T-helper 17 cell (primary cell): ENCODE measurements around the gene NOTCH1. TPM values are rescaled to one million over a fixed set of nuclear protein-coding genes. Genes with fewer than 3 reads are reported as not detected.
A peak's percentile ranks its signal among the peaks of the same experiment; 100 is the strongest.

Experiments used
- ATAC-seq: fragments of 150-1000 bp; cut with Tn5 transposase; 2 replicates; pipeline ENCODE4 v1.10.0; 2021; ENCODE audit warnings: mild to moderate bottlenecking, moderate library complexity
- DNase-seq, 3 donors: peaks; one replicate each; pipeline versions ENCODE4 v3.0.0 to v3.0.0-alpha.2; 2020 to 2021
- H3K9me3 ChIP-seq: one replicate; pipeline ENCODE4 v1.7.0; 2013; ENCODE audit warnings: low read length, mild to moderate bottlenecking; ENCODE audit not compliant: control insufficient read depth, poor library complexity, severe bottlenecking
- H3K27ac Mint-ChIP-seq: one replicate; pipeline ENCODE4 v1.8.0; 2022; ENCODE audit warnings: mild to moderate bottlenecking, moderate library complexity, mixed read lengths
- H3K27me3 Mint-ChIP-seq: one replicate; pipeline ENCODE4 v1.8.0; 2022; ENCODE audit warnings: mixed read lengths
- H3K36me3 Mint-ChIP-seq: one replicate; pipeline ENCODE4 v1.8.0; 2022; ENCODE audit warnings: low read depth, mixed read lengths
- H3K4me1 Mint-ChIP-seq: one replicate; pipeline ENCODE4 v1.8.0; 2022; ENCODE audit warnings: mild to moderate bottlenecking, mixed read lengths
- H3K4me3 Mint-ChIP-seq: one replicate; pipeline ENCODE4 v1.8.0; 2022; ENCODE audit warnings: mild to moderate bottlenecking, moderate library complexity, mixed read lengths
- total RNA-seq, 4 donors: library from RNA in 2 of 4; stranded (reverse) in 2 of 4; gene quantifications; one replicate each; pipeline ENCODE4 v1.2.3 and lab custom pipeline; 2022 to 2026

NOTCH1 gene
- total RNA-seq, 2 donors from 2014 or later = 31.7 to 37.5 TPM

- peaks cover 21% of the 10 kb centered on the region for H3K4me1 Mint-ChIP-seq
- H3K36me3 Mint-ChIP-seq = peaks cover 2% of the 10 kb centered on the region
- H3K9me3 ChIP-seq = no peaks in the 10 kb centered on the region
- peak within 1 kb of the TSS; percentile 98 for H3K4me3 Mint-ChIP-seq
- DNase-seq = peak; percentile 98 to 100 (median 100)
- H3K27ac Mint-ChIP-seq = peak within 1 kb of the TSS; percentile 92
- no peaks in the 10 kb centered on the region for H3K27me3 Mint-ChIP-seq
- ATAC-seq = peak; percentile 75
Measured at GRCh38 chr9:136482793-136483588, 62.9 kb downstream of the NOTCH1 start, which contains the start of gene SEC16A. Gene SEC16A, minus strand, starts transcription at chr9:136483040. Its CDS starts 5,425 bp downstream, at chr9:136477615.

- peaks cover 2% of the 10 kb centered on the region for H3K36me3 Mint-ChIP-seq
- no peak for ATAC-seq
- no peaks in the 10 kb centered on the region for H3K9me3 ChIP-seq
- no peaks in the 10 kb centered on the region for H3K27me3 Mint-ChIP-seq
- peak in 1 of 3 donors; percentile 27 for DNase-seq
- peak overlapping the region; percentile 92 for H3K27ac Mint-ChIP-seq
- peak overlapping the region; percentile 98 for H3K4me3 Mint-ChIP-seq
- H3K4me1 Mint-ChIP-seq = peaks cover 26% of the 10 kb centered on the region
Measured at GRCh38 chr9:136482046-136482792, 63.6 kb downstream of the NOTCH1 start.

DNA sequence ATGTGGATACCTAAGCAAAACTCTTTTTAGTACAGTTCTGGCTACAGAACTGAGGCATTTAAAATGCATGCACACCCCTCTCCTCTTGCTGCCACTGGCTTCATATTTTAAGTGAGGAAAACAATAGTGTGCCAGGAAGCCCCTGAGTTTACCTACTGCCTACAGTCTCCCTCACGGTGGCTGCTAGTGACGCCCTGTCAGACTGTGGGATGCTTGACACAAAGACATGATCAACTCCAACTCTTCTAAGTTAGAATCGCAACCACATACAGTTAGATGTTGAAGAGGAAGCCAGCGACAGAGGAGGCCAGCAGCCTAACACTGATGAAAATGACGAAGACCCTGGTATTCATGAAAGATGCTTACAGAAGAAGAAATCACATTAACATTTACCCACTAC, 64.3 kb downstream of the NOTCH1 start:
- peaks cover 26% of the 10 kb centered on the region for H3K4me1 Mint-ChIP-seq
- no peaks in the 10 kb centered on the region for H3K27me3 Mint-ChIP-seq
- peaks cover 2% of the 10 kb centered on the region for H3K36me3 Mint-ChIP-seq
- peak overlapping the region; percentile 92 for H3K27ac Mint-ChIP-seq
- DNase-seq = no peak
- H3K9me3 ChIP-seq = no peaks in the 10 kb centered on the region
- no peak for ATAC-seq
- peak overlapping the region; percentile 98 for H3K4me3 Mint-ChIP-seq

DNA sequence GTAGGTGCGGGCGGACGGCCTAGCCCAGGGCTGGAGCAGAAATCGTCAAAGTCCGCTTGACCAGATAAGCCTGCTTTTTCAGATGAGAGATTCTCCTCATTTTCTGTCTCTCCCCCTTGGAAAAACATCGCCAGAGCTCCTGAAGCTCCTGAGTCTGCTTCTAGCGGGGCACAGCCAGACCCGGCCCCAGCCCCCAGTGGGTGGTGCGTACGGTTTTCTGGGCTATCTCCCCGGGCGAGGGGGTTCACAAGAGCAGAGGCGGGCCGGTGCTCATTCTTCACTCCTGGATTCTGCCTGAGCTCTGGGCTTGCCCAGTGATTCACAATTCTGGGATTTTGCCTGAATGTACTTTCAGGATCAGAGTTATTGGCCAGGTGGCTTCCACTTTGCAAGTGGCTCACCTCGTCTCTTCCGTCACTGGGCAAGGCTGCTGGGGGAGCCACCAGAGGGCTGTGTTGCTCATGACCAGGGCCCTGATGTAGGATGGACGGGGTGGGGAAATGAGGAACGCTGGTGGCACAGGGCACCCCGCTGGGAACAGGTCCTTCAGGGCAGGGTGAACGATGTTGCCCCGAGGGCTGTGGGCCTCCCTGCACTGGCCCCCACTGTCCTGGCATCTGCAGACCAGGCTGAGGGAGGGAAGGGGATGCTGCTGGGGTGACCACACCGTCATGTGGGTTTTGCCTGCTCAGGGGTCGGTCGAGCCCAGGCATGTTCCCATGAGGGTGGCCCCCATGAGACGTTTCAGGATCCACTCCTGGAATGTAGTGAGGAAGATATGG, 69.3 kb downstream of the NOTCH1 start:
- Mint-ChIP-seq H3K4me1 (peaks cover 14% of the 10 kb centered on the region), H3K27me3 (no peaks in the 10 kb centered on the region), H3K36me3 (no peaks in the 10 kb centered on the region), H3K4me3 (no peak overlapping the region), H3K27ac (no peak overlapping the region)
- ATAC-seq = no peak
- no peaks in the 10 kb centered on the region for H3K9me3 ChIP-seq
- no peak for DNase-seq

- no peak for ATAC-seq
- no peaks in the 10 kb centered on the region for H3K36me3 Mint-ChIP-seq
Measured at GRCh38 chr9:136474974-136475865, 70.6 kb downstream of the NOTCH1 start.

DNA sequence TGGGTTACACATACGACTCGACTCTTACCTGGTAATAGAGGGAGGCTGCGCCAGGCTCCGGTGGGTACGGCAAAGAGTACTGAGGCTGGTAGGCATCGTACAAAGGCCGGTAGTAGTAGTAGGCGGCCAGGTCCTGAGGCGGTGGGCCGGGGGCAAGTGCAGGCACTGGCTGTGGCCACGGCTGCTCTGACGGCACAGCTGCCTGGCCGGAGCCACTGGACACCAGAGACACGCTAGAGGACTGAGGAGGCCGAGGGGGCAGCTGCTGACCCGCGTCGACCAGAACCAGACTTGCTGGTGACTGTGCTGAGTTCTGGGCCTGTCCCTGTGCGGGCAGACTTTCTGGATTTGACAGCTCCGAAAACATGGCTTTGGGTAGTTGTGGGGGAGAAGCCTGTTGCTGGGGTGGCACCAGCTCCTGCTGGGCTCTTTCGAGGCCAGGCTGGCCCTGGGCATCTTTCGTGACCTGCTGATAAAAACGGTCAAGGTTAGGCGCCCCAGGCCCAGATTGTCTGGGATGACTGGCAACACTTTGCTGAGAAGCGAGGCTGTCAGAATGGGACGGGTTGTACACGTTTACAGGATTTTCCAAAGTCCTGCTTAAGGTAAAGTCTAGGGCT, 71.7 kb downstream of the NOTCH1 start:
- Mint-ChIP-seq H3K36me3 (no peaks in the 10 kb centered on the region), H3K4me1 (peaks cover 7% of the 10 kb centered on the region), H3K27ac (no peak overlapping the region), H3K27me3 (no peaks in the 10 kb centered on the region), H3K4me3 (no peak overlapping the region)
- no peak for ATAC-seq
- no peaks in the 10 kb centered on the region for H3K9me3 ChIP-seq
- no peak for DNase-seq

More at GRCh38 chr9:136474974-136475865, 70.6 kb downstream of the NOTCH1 start:
- peaks cover 10% of the 10 kb centered on the region for H3K4me1 Mint-ChIP-seq
- no peak overlapping the region for H3K27ac Mint-ChIP-seq
- no peaks in the 10 kb centered on the region for H3K9me3 ChIP-seq
- no peak for DNase-seq
- H3K4me3 Mint-ChIP-seq = peak overlapping the region; percentile 36
- H3K27me3 Mint-ChIP-seq = no peaks in the 10 kb centered on the region

DNA sequence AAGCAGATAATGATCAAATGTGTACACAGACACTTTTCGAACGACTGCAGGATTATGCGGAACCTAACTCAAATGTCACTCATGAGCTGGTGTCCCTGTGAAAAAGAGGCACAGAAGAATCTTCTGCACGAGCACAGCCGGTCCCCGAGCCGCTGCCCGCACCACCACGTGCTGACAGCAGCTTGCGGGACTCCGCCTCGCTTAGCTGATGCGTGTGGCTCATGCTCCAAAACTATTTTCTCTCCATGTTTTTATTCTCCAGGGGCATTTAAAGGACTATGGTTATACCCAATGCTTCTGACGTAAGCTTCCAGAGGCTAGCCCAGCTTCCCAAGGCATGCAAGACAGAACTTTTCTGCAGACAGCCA, 72.5 kb downstream of the NOTCH1 start:
- H3K9me3 ChIP-seq = no peaks in the 10 kb centered on the region
- DNase-seq = no peak
- ATAC-seq = no peak
- Mint-ChIP-seq H3K36me3 (no peaks in the 10 kb centered on the region), H3K27ac (no peak overlapping the region), H3K4me3 (no peak overlapping the region), H3K27me3 (no peaks in the 10 kb centered on the region), H3K4me1 (peaks cover 5% of the 10 kb centered on the region)

DNA sequence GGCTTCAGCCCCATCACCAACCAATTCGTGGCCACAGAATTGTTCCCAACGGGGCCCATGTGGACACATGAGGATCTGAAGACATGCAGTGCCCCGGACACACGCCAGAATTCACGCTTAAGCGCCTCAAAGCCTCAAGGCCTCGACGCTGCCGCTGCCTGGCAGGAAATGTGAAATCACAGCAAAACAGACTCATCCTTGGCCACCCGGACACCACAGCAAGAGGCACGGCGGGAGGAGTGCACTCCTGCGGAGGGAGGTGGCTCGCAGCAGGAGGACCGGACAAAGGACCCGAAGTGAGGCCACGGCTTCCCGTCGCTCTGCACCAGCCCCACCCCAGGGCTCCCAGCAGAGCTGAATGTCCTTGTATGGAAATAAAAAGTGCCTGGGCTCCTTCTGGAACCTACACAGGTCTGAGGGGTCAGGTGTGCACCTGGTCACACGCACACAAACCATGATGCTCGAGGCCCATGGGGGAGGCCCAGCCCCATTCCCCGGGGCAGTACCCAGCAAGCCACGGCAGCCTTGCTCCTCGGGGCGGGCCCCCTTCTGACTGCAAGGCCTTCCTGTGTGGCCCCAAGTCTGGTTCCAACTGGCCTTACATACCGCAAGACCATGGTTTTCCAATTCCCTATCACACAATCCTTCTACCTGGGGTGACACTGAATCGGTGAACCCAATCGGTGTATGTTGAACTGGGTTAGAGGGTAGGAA, 73.1 kb downstream of the NOTCH1 start:
- Mint-ChIP-seq H3K36me3 (no peaks in the 10 kb centered on the region), H3K27ac (no peak overlapping the region), H3K4me1 (peaks cover 3% of the 10 kb centered on the region), H3K4me3 (no peak overlapping the region), H3K27me3 (no peaks in the 10 kb centered on the region)
- H3K9me3 ChIP-seq = no peaks in the 10 kb centered on the region
- ATAC-seq (no peak), DNase-seq (no peak)

GRCh38 chr9:136471802-136472487, 73.9 kb downstream of the NOTCH1 start:
- no peaks in the 10 kb centered on the region for H3K9me3 ChIP-seq
- DNase-seq (no peak), ATAC-seq (no peak)
- Mint-ChIP-seq H3K4me3 (no peak overlapping the region), H3K27me3 (no peaks in the 10 kb centered on the region), H3K4me1 (no peaks in the 10 kb centered on the region), H3K36me3 (no peaks in the 10 kb centered on the region), H3K27ac (no peak overlapping the region)

DNA sequence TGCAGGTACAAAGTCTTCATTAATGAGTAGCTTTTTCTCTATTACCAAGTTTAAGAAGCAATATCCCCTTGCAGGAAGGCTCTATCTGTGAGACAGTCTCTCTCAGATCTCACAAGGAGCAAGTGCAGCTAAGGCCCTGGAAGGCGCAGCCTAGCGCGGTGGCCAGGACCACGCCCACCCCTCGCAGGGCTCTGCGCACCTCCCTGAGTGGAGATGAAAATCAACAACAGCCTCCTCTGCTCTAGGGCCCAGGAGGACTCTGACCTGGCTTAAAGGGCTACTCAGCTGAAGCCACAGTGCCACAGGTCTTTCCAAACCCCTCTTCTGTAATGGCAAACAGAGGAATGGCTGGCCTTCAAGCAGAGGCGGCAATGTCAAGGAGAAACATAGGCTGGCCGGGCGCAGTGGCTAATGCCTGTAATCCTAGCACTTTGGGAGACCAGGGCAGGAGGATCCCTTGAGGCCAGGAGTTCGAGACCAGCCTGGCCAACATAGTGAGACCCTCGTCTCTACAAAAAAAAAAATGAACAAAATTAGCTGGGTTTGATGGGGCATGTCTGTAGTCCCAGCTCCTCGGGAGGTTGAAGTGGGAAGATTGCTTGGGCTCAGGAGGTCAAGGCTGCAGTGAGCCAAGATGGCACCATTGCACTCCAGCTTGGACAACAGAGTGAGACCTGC, 74.9 kb downstream of the NOTCH1 start:
- DNase-seq = no peak
- ATAC-seq = no peak
- Mint-ChIP-seq H3K36me3 (no peaks in the 10 kb centered on the region), H3K4me3 (no peak overlapping the region), H3K27ac (peak overlapping the region; percentile 39), H3K4me1 (peaks cover 2% of the 10 kb centered on the region), H3K27me3 (no peaks in the 10 kb centered on the region)
- no peaks in the 10 kb centered on the region for H3K9me3 ChIP-seq

DNA sequence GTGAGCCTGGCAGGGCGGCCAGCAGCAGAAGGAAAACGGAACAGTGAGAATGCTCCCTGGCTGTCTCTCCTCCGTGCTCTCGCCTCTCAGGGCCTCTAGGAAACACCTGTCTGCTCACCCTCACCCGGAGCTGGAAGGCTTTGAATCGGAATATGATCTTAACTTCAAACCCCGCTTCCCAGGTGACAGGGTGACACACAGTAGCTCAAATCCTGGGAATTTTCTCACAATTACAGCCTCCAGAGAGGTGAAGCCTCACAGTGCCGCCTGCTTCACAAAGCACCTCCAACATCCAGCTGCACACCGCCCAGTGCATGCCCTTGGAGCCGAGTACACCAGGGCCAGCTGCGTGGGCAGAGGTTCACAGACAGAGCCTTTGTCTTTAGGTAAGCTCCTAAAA, 75.5 kb downstream of the NOTCH1 start:
- Mint-ChIP-seq H3K36me3 (peaks cover 1% of the 10 kb centered on the region), H3K4me1 (peaks cover 2% of the 10 kb centered on the region), H3K27ac (no peak overlapping the region), H3K27me3 (no peaks in the 10 kb centered on the region), H3K4me3 (no peak overlapping the region)
- DNase-seq = no peak
- H3K9me3 ChIP-seq = no peaks in the 10 kb centered on the region
- no peak for ATAC-seq
